Activated CD8-positive, alpha-beta memory T cell treated with anti-CD3 and anti-CD28 coated beads, Interleukin-2, amount 10 ng/mL, durations not matched to agents 7 days and 5 days (primary cell): ENCODE data around the gene KIF27. TPM values are rescaled to one million over a fixed set of nuclear protein-coding genes. Genes with fewer than 3 reads are reported as not detected.
"Not testable (repeated sequence)": the region's sequence is repeated elsewhere in the genome, so short reads cannot be mapped to it uniquely, and the experiment has no call there.

Experiments
- ATAC-seq: fragments of 150-1000 bp; cut with Tn5 transposase; one replicate; pipeline ENCODE4 v1.10.0; 2021; ENCODE audit warnings: moderate library complexity
- CTCF ChIA-PET: fragments of 350-600 bp; sonication (Branson Sonifier 250); formaldehyde crosslinking; loops from one replicate; lab custom pipeline; 2021; ENCODE audit warnings: antibody characterized with exemption; lab: Charles Lee
- DNase-seq: peaks from one replicate; pipeline ENCODE4 v3.0.0-alpha.2; 2020
- H3K27ac Mint-ChIP-seq: one replicate; pipeline ENCODE4 v1.8.0; 2021; ENCODE audit warnings: mild to moderate bottlenecking, mixed read lengths
- H3K27me3 Mint-ChIP-seq: one replicate; pipeline ENCODE4 v1.8.0; 2021; ENCODE audit warnings: mixed read lengths
- H3K36me3 Mint-ChIP-seq: one replicate; pipeline ENCODE4 v1.8.0; 2021; ENCODE audit warnings: mild to moderate bottlenecking, mixed read lengths
- H3K4me1 Mint-ChIP-seq: one replicate; pipeline ENCODE4 v1.8.0; 2021; ENCODE audit warnings: mixed read lengths
- H3K4me3 Mint-ChIP-seq: one replicate; pipeline ENCODE4 v1.8.0; 2021; ENCODE audit warnings: mild to moderate bottlenecking, moderate library complexity, mixed read lengths
- H3K9me3 Mint-ChIP-seq: one replicate; pipeline ENCODE4 v1.8.0; 2022; ENCODE audit warnings: low read depth, mixed read lengths
- microRNA-seq: library from miRNA; unstranded; fragments of <30 nt; microRNA quantifications from one replicate; pipeline ENCODE4 v1.2.0, GENCODE V29; 2022
- total RNA-seq, 2 experiments: library from RNA; stranded (reverse); gene quantifications; one replicate each; pipeline ENCODE4 v1.2.3, GENCODE V29; 2021

KIF27 gene
- total RNA-seq, 2 experiments from 2014 or later: 2.0 to 2.2 TPM

DNA sequence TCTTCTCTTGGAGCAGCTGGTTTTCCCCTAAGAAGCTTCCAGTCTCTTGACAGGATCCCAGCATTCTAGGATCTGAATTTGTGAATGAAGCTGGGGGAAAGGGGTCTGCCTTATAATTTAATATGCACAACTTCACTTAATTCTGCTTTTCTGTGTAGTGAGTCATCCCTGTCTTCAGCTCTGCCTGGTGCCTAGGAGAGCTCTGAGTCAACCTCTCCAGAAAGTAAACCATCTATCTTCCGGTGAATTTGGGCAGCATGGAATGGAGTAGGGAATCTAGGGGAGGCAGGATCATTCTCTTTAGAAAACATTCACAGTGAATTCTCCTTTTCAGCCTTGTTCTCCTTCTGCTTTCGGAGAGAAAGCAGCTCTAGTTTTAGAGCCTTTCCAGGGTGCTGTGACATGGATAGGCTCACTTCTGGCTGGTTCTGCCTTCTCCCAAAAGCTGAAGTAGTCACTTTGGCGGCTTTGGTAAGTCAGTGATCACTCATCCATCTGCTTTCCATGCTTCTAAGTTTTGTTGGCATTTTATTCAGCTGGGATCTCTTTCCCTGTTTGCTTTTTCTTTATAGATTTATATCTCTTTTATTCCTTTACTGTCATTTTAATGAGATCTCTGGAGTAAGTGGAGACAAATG, 96.1 kb downstream of the KIF27 start:
- peaks cover 19% of the 10 kb centered on the region for H3K27me3 Mint-ChIP-seq
- H3K27ac Mint-ChIP-seq, ATAC-seq, DNase-seq, H3K9me3 Mint-ChIP-seq, CTCF ChIA-PET, H3K36me3 Mint-ChIP-seq, H3K4me1 Mint-ChIP-seq, H3K4me3 Mint-ChIP-seq: not testable (repeated sequence)

DNA sequence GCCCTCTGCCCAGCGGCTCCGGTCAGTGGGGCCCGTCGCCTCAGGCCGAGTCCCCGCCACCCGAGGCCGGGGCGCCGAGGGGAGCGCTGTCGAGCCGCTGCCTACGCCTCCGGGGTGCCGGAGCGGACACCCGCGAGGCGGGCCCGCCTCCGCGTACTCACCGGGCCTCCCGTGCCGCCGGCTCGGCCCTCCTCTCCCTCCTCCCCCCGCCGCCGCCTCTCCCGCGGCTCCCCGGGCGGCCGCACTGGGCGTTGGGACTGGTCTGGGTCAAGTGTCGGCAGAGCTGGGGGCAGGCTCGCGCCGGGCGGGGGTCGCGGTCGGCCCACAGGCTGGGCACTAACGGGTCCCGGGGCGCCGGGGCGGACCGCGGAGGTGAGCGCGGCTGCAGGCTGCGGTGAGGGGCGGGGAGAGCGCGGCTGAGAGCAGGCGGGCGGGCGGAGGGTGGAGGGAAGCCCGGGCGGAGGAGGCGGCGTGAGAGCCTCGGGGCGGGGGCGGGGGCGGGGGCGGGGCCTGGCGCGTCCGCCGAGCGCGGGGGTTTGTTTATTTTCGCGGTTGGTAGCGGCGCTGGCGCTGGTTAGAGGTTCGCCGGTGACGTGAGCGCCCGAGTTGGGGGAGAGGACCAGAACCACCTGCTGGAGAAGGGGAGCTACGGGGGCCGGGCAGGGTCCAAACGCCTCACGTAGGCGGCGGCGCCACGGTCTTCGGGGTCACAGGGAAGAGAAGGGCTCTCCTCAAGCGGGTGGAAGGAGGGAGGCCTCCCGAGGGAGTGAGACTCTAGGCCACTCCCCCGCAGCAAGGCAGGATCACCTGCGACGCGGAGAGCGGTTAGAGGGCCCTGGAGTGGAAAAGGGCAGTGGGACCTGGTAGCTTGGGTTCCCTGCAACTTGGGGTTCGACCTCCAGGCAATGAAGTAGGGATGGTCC, 103.6 kb downstream of the KIF27 start, which contains the start of gene GKAP1:
Gene GKAP1 (minus strand): TSS at position 414 of the 923 bp plus-strand sequence. CDS start 11,252 bp downstream, outside the sequence.
- Mint-ChIP-seq H3K4me1 (peaks cover 12% of the 10 kb centered on the region), H3K4me3 (peak within 1 kb of the TSS; percentile 78), H3K27ac (peak within 1 kb of the TSS; percentile 52)
- H3K27me3 Mint-ChIP-seq, H3K9me3 Mint-ChIP-seq, CTCF ChIA-PET, H3K36me3 Mint-ChIP-seq: not testable (repeated sequence)
- peak; percentile 83 for DNase-seq
- ATAC-seq: peak; percentile 86

DNA sequence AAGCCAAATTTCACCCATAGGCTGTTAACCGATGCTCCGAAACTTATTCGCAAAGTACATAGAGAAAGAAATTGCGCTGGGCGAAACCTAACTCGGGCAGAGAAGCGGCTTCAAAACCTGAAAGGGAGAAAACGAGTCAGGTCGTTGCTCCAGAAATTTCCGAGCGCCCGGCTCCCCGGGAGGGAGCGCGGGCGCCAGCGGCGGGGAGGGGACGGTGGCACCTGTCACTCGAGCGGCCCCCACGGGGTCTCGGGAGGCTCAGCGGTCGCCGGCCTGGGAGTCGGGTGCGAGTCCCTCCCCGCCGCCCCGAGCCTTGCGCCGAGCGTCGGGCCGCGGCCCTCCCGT, 104.2 kb downstream of the KIF27 start:
- Mint-ChIP-seq H3K4me3 (peak overlapping the region; percentile 78), H3K4me1 (peaks cover 12% of the 10 kb centered on the region)
- CTCF ChIA-PET, H3K27me3 Mint-ChIP-seq, H3K36me3 Mint-ChIP-seq, H3K9me3 Mint-ChIP-seq, H3K27ac Mint-ChIP-seq: not testable (repeated sequence)
- ATAC-seq (peak; percentile 3), DNase-seq (peak; percentile 51)

DNA sequence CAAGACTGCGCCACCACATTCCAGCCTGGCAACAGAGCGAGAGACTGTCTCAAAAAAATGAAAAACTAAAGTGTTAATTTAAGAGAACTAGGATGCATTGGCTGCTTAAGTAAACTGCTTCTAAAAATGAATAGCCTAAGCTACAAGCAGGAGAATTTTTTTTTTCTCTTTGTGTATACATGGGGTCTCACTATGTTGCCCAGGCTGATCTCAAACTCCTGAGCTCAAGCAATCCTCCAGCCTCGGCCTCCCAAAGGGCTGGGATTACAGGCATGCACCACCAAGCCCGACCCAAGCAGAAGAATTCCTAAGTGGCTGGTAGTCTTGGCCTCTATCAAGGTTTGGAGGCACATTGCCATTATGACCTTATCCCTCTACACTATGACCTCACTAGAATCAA, 106.1 kb downstream of the KIF27 start:
- H3K36me3 Mint-ChIP-seq, DNase-seq, CTCF ChIA-PET, H3K27ac Mint-ChIP-seq, H3K9me3 Mint-ChIP-seq, ATAC-seq, H3K4me3 Mint-ChIP-seq, H3K27me3 Mint-ChIP-seq: not testable (repeated sequence)
- peaks cover 12% of the 10 kb centered on the region for H3K4me1 Mint-ChIP-seq

DNA sequence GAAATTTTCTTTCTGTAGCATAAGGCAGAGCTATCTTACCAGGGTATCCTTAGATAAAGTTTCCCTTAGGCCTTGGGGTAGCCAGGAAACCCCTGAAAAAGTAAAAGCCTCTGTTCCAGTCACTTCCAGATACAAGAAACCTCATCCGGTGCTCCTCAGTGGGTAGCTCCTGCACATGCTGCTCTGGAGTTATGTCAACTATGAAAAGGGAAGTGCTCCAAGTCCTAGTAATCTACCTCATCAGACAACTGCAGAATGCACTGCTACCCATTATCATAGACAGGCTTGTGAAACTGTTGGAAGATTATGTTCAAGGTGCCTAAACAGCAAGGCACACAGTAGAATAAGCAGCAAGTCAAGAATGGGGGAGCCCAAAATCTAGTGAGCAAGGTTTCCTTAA, 112.0 kb downstream of the KIF27 start:
- H3K4me1 Mint-ChIP-seq, CTCF ChIA-PET, H3K27ac Mint-ChIP-seq, ATAC-seq, DNase-seq, H3K9me3 Mint-ChIP-seq, H3K36me3 Mint-ChIP-seq, H3K4me3 Mint-ChIP-seq, H3K27me3 Mint-ChIP-seq: not testable (repeated sequence)

DNA sequence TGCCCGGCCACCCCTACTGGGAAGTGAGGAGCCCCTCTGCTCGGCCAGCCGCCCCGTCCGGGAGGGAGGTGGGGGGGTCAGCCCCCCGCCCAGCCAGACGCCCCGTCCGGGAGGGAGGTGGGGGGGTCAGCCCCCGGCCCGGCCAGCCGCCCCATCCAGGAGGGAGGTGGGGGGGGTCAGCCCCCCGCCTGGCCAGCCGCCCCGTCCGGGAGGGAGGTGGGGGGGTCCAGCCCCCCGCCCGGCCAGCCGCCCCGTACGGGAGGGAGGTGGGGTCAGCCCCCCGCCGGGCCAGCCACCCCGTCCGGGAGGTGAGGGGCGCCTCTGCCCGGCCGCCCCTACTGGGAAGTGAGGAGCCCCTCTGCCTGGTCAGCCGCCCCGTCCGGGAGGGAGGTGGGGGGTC, 116.8 kb downstream of the KIF27 start:
- CTCF ChIA-PET, H3K36me3 Mint-ChIP-seq, ATAC-seq, H3K4me3 Mint-ChIP-seq, H3K27ac Mint-ChIP-seq, H3K27me3 Mint-ChIP-seq, H3K4me1 Mint-ChIP-seq, H3K9me3 Mint-ChIP-seq, DNase-seq: not testable (repeated sequence)

DNA sequence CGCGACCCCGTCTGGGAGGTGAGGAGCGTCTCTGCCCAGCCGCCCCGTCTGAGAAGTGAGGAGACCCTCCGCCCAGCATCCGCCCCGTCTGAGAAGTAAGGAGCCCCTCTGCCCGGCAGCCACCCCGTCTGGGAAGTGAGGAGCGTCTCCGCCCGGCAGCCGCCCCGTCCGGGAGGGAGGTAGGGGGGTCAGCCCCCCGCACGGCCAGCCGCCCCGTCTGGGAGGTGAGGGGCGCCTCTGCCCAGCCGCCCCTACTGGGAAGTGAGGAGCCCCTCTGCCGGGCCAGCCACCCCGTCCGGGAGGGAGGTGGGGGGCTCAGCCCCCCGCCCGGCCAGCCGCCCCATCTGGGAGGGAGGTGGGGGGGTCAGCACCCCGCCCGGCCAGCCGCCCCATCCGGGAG, 117.3 kb downstream of the KIF27 start:
- H3K4me3 Mint-ChIP-seq, H3K4me1 Mint-ChIP-seq, H3K9me3 Mint-ChIP-seq, H3K36me3 Mint-ChIP-seq, H3K27me3 Mint-ChIP-seq, DNase-seq, H3K27ac Mint-ChIP-seq, CTCF ChIA-PET, ATAC-seq: not testable (repeated sequence)

DNA sequence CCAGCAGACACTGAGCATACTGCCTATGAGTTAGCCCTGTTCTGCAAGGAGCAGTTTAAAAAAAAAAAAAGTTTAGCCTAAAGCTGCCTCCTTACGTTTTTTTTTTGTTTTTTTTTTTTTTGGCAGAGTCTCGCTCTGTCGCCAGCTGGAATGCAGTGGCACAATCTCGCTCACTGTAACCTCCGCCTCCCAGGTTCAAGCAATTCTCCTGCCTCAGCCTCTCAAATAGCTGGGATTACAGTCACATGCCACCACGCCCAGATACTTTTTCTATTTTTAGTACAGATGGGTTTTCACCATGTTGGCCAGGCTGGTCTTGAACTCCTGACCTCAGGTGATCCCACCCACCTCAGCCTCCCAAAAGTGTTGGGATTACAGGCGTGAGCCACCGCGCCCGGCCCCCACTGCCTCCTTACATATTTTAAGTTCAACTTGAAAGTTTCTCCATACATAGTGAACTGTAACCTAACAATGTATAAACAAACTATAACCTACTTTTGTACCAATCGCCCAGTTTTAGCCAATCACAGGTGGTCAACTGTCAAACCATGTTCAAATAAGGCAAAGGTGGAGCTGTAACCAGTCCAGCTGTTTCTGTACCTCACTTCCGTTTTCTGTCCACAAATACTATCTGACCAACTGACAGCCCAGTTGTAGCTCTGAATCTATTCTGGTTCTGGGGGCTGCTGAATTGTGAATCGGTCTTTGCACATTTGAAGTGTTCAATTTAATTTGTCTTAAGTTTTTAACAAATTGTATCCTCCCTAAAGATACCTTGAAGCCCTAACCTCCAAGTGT, 120.8 kb downstream of the KIF27 start:
- H3K27ac Mint-ChIP-seq: no peak overlapping the region
- H3K4me1 Mint-ChIP-seq: no peaks in the 10 kb centered on the region
- no peak for ATAC-seq
- DNase-seq: no peak
- CTCF ChIA-PET: no interaction called here
- no peaks in the 10 kb centered on the region for H3K9me3 Mint-ChIP-seq
- H3K4me3 Mint-ChIP-seq: no peak overlapping the region
- H3K36me3 Mint-ChIP-seq: peaks cover 1% of the 10 kb centered on the region
- no peaks in the 10 kb centered on the region for H3K27me3 Mint-ChIP-seq

DNA sequence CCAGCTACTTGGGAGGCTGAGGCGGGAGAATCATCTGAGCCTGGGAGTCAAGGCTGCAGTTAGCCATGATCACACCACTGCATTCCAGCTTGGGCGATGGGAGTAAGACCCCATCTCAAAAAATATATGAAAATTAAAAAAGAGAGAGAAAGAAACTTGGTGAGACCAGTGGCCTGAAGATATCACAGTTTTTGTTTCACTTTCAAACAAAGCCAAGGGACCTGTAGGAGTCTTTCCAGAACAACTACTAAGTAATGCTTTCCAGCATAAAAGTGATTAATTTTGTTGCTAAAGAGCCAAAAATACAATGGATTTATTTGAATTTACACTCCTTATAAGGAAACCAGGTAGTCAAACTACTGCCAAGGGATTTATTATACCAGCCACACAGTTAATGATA, 127.2 kb downstream of the KIF27 start:
- Mint-ChIP-seq H3K36me3 (peaks cover 1% of the 10 kb centered on the region), H3K9me3 (no peaks in the 10 kb centered on the region), H3K27ac (peak overlapping the region; percentile 43), H3K4me1 (peaks cover 5% of the 10 kb centered on the region), H3K4me3 (no peak overlapping the region), H3K27me3 (no peaks in the 10 kb centered on the region)
- DNase-seq (no peak), ATAC-seq (peak; percentile 45)
- CTCF ChIA-PET: no interaction called here

DNA sequence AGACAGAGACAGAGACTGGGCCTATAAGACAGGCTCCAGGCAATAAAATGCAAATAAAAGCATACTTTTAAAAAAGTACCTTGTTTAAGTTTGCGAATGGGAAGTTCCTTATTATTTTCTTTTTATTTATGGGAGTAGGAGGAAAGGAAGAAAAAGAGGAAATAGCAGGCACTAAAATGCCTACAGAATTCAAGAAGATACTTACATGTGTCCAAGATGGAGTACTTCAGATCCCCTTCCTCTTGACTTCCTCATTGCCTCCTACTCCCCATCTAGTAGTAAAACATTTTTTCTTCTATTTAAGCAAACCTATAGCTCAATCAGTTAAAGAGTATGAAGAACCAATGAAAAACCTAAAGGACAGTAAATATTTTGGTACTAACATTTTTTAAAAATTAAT, 128.5 kb downstream of the KIF27 start:
- DNase-seq (no peak), ATAC-seq (no peak)
- H3K9me3 Mint-ChIP-seq: no peaks in the 10 kb centered on the region
- H3K36me3 Mint-ChIP-seq: no peaks in the 10 kb centered on the region
- H3K4me1 Mint-ChIP-seq: peaks cover 5% of the 10 kb centered on the region
- H3K27me3 Mint-ChIP-seq: no peaks in the 10 kb centered on the region
- H3K4me3 Mint-ChIP-seq: no peak overlapping the region
- CTCF ChIA-PET: no interaction called here
- no peak overlapping the region for H3K27ac Mint-ChIP-seq

Small RNA genes lying within 50 kb of the gene (microRNA-seq; reads per million reads assigned to microRNA genes)
- gene MIR7-1: 747 reads per million, percentile 82 among the genes with 10 or more reads in this experiment

Other genes starting within 250 kb of the KIF27 start
- 10 to 100 TPM; 90.3 to 100.0 TPM for gene UBQLN1, start 213.5 kb downstream of the KIF27 start, total RNA-seq
- gene GKAP1, start 103.7 kb downstream of the KIF27 start, total RNA-seq: 1 to 10 TPM; 2.2 to 4.5 TPM
- gene HNRNPK, start 58.8 kb upstream of the KIF27 start, total RNA-seq: 100 to 1,000 TPM; 550 to 781 TPM
- 10 to 100 TPM; 24.9 to 25.5 TPM for gene RMI1, start 59.4 kb upstream of the KIF27 start, total RNA-seq